ENCODE results near the gene TMEM72. TPM values are rescaled to one million over a fixed set of nuclear protein-coding genes. Genes with fewer than 3 reads are reported as not detected.
A peak's percentile ranks its signal among the peaks of the same experiment; 100 is the strongest.

Gene TMEM72
- polyA plus RNA-seq, 12 donors: 0.08 to 0.21 (median 0.12) TPM; not detected in 5

GRCh38 chr10:44933451-44934321 lies 22.5 kb downstream of the TMEM72 start:
- DNase-seq: no peak

- DNase-seq: no peak
Measured at GRCh38 chr10:44934416-44935200, 23.5 kb downstream of the TMEM72 start.

GRCh38 chr10:44935201-44935965 lies 24.2 kb downstream of the TMEM72 start:
- DNase-seq: peak; percentile 58

DNA sequence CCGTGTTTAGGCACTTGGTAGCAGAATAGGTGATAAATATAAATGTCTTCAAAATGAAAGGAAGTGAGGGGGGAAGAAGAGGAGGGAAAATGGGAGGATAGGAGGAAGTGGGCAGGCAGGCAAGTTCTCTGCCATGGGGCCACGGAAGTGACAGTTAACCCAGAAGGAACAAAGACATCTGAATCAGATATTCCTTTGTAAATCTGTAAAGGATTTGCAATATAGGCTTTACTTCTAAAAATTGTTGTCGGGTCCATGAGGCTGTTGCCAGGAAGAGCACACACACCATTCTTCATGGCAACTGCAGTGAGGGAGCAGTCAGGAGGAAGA lies 24.8 kb downstream of the TMEM72 start:
- no peak for DNase-seq

DNA sequence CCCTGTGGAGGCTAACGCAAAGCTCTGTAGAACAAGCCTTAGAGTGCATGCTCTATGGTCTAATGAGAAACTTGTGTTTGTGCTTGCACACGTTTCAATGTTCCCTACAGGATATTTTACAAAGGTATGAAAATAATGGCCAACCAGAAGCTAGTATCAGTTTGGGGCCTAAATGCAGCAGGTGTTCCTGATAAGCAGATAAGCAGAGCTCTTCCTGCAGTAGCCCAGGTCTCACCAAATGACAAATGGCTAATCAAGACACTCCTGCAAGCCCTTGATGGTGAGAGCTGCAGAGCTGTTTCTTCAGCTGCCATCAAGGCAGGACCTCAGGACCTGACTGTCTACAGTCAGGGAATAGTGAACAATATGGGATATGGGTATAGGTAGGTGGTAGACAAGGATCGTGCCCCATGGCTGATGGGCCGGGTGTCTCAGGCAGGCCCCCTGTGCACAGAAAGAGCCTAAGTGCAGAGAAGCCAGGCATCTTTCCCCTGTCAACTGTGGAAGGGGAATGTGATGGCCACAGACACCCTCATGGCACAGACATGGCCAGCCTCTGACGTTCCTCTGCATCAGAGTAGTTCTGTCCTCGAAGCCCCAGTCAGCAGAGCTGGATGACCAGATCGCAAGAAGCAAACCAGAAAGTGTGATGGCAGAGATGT lies 25.3 kb downstream of the TMEM72 start:
- DNase-seq: no peak

DNA sequence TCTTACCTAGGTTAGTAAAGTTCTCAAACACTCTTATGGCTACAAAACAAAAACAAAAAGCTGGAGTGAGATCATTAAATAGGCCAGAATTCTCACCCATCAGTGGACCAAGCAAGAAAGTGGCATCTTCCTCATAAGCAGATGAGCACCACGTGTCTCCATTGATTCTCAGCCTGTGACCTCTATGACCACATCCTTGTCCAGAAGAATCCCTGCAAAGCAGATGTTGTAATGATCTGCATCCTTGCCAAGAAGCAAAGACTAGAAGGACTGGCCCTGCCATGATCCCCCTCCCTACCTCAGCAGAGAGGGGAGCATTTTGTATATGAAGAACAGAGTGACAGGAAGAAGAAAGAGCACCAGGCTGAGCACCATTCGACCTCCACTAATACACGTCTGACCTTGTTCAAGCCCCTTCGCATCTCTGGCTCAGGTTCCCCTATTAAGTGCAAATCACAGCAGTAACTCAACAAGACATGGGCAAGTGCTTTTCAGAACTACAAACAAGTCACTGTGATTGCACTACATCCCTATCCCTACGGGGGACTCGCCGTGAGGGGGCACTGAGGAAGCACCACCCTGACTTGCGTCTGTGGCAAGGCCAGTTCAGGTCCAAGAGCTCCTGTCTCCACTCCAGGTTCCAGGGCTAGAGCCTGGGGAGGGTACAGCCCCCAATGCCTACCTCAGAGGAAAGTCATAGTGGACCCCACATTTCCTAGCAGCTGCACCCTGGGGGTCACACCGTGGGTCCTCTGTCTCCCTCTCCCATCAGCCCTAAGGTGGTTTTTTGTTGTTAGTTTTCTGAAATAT lies 26.3 kb downstream of the TMEM72 start:
- DNase-seq: no peak

GRCh38 chr10:44938956-44939355 lies 27.8 kb downstream of the TMEM72 start:
- no peak for DNase-seq

- no peak for DNase-seq
Measured at GRCh38 chr10:44939691-44940401, 28.7 kb downstream of the TMEM72 start.

- no peak for DNase-seq
Measured at GRCh38 chr10:44944354-44944753, 33.2 kb downstream of the TMEM72 start.

- DNase-seq: no peak
Measured at GRCh38 chr10:44946205-44946604, 35.1 kb downstream of the TMEM72 start.

DNA sequence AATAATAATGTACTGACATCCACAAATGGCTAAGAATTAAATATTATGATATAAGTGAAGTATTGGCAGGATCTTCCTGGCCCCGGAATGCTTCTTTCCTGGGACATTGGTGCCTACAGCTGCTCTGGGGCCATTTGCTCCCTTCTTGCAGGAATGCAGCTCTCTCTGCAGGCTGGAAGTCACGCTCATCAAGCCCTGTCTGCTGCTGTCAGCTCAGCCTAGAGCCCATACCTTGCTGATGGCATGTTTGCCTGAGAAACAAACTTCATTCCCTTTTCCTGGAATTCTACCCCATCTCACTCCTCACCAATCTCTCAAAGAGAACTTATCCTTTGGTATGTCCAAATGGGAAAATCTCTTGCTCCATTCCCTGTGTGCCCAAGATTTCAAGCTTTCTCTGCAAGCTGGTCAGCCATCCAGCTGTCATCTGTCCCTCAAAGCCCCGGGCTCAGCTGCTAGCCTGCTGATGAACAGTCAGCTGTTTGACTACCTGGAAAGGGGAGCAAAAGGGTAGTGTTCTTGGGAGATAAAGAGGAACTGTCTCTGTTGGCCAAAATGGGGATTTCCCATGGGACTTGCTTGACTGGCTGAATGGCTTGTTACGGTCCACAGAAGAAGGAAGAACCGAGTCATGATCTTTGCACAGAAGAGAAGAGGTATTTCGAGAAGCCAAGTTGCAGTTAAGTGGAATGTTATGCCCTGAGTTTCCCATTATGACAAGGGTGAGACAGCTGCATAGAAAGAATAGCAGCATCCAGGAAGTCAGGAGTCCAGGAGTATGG lies 36.4 kb downstream of the TMEM72 start:
- DNase-seq: no peak

- no peak for DNase-seq
Measured at GRCh38 chr10:44948642-44949041, 37.5 kb downstream of the TMEM72 start.

DNA sequence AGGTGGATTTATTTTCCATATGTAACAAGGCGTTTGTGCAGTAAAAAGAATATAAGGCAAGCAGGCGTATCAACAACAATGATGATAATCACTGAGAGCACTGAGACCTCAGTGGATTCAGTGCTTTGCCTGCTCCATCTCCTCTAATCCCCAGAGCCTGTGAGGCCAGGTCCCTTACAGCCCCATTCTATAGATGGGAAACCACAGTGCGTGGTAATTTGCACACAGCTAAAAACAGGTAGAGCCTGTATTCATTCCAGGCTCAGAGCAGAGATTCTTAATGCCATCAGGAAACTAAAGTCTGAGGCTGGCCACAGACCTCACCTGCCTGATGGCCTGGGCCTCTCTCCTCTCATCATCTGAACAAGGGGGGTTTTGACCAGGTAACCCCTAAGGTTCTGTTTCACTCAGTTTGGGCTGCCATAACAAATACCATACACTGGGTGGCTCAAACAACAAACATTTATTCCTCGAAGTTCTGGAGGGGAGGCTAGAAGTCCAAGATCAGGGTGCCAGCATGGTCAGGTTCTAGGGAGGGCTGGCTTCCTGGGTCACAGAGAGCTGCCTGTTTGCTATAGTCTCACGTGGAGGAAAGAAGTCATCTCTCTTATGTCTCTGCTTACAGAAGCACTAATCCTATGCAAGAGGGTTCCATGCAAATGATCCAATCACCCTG lies 38.1 kb downstream of the TMEM72 start:
- no peak for DNase-seq

GRCh38 chr10:44949915-44950314 lies 38.8 kb downstream of the TMEM72 start:
- no peak for DNase-seq

GRCh38 chr10:44950326-44951225 lies 39.4 kb downstream of the TMEM72 start:
- DNase-seq: no peak

- no peak for DNase-seq
Measured at GRCh38 chr10:44951576-44952226, 40.6 kb downstream of the TMEM72 start.

GRCh38 chr10:44952779-44953231 lies 41.7 kb downstream of the TMEM72 start:
- no peak for DNase-seq

Data from muscle of arm (tissue), 12 donors.